DOHH2 (cell line): ENCODE data around the gene INSIG1.

Experiments used
- CTCF ChIP-seq: fragments of 200-600 bp; sonication (generic); IDR thresholded peaks from one replicate; pipeline ENCODE4 v1.5.1; 2014; ENCODE audit warnings: antibody characterized with exemption, mild to moderate bottlenecking, low read depth, low read length; ENCODE audit not compliant: poor library complexity, severe bottlenecking
- EZH2phosphoT487 ChIP-seq: fragments of 200-600 bp; sonication (generic); IDR thresholded peaks from 2 replicates; pipeline ENCODE4 v1.6.1; 2017; ENCODE audit warnings: borderline replicate concordance, mild to moderate bottlenecking, antibody characterized with exemption, low read length, moderate library complexity, mixed read lengths

- TF ChIP-seq CTCF (no peak), EZH2phosphoT487 (no peak)
These were observed 30.7 kb upstream of the INSIG1 start for GRCh38 chr7:155267023-155267422.
